Lung (tissue), 12 donors: ENCODE measurements around the gene CPN1. TPM values are rescaled to one million over a fixed set of nuclear protein-coding genes. Genes with fewer than 3 reads are reported as not detected.

Source experiments
- ATAC-seq: fragments of 200-7000 bp; cut with Tn5 transposase; one replicate; pipeline ENCODE4 v1.9.1; 2020; ENCODE audit warnings: moderate number of reproducible peaks; ENCODE audit not compliant: insufficient read depth, low FRiP score
- DNase-seq, 3 donors: peaks; one replicate each; pipeline ENCODE4 v3.0.0-alpha.2; 2013 to 2017
- H3K27ac ChIP-seq, 2 donors: one replicate each; pipeline ENCODE4 v1.5.1; 2013; ENCODE audit warnings: mild to moderate bottlenecking in 2 of 2, moderate library complexity in 2 of 2, control low read depth in 1 of 2, inconsistent platforms in 1 of 2, low read depth in 1 of 2, low read length in 1 of 2
- H3K27me3 ChIP-seq, 3 donors: one replicate each; pipeline ENCODE4 v1.5.1; 2013; ENCODE audit warnings: low read length in 2 of 3; ENCODE audit not compliant: control insufficient read depth in 3 of 3, insufficient read depth in 3 of 3
- H3K36me3 ChIP-seq, 4 donors: one replicate each; pipeline ENCODE4 v1.5.1; 2013; ENCODE audit warnings: low read length in 4 of 4, mild to moderate bottlenecking in 1 of 4, moderate library complexity in 1 of 4; ENCODE audit not compliant: control insufficient read depth in 4 of 4, insufficient read depth in 4 of 4
- H3K4me1 ChIP-seq, 5 donors: one replicate each; pipeline ENCODE4 v1.5.1; 2013; ENCODE audit warnings: low read length in 5 of 5, mild to moderate bottlenecking in 2 of 5, moderate library complexity in 1 of 5; ENCODE audit not compliant: control insufficient read depth in 5 of 5, insufficient read depth in 5 of 5
- H3K4me3 ChIP-seq: one replicate; pipeline ENCODE4 v1.5.1; 2013; ENCODE audit warnings: mild to moderate bottlenecking, control low read depth, moderate library complexity
- H3K9ac ChIP-seq, 2 donors: one replicate each; pipeline ENCODE4 v1.5.1; 2013; ENCODE audit warnings: low read length in 2 of 2, control low read depth in 1 of 2; ENCODE audit not compliant: insufficient read depth in 1 of 2
- H3K9me3 ChIP-seq, 4 donors: one replicate each; pipeline ENCODE4 v1.5.1; 2013; ENCODE audit warnings: low read length in 3 of 4, mild to moderate bottlenecking in 1 of 4, moderate library complexity in 1 of 4; ENCODE audit not compliant: control insufficient read depth in 4 of 4, insufficient read depth in 3 of 4
- WGBS, 2 donors: extraction: QIAGEN DNeasy Blood & Tissue Kit; methylation state at CpG; one replicate each; pipeline ENCODE4 v1.1.7; 2013; 5-methylcytosine and 5-hydroxymethylcytosine counted together
- polyA plus RNA-seq, 2 donors: library from polyadenylated mRNA; stranded (reverse); fragments of 200-250 nt; gene quantifications; one replicate each; pipeline ENCODE4 v1.2.1, GENCODE V29; 2013
- total RNA-seq, 2 donors: library from RNA; depleted of rRNA in 1 of 2; stranded (reverse); fragments of >200 nt in 1 of 2; gene quantifications; one replicate each; pipeline ENCODE4 v1.2.1, GENCODE V29; 2014 to 2021
- TF ChIP-seq, protein P1 (sequence below): IDR thresholded peaks from 2 replicates; pipeline ENCODE4 v1.5.1; 2012; ENCODE audit warnings: mild to moderate bottlenecking; ENCODE audit errors: control extremely low read depth, extremely low read depth
- donor health status: control.
- donor health status: control.
- donor health status: Bipolar disorder and iron deficiency.
- donor health status: healthy.
- donor health status: DM: yes; HTN: yes; CAD: no.

Gene CPN1
- total and polyA plus RNA-seq, 4 donors: not detected

DNA sequence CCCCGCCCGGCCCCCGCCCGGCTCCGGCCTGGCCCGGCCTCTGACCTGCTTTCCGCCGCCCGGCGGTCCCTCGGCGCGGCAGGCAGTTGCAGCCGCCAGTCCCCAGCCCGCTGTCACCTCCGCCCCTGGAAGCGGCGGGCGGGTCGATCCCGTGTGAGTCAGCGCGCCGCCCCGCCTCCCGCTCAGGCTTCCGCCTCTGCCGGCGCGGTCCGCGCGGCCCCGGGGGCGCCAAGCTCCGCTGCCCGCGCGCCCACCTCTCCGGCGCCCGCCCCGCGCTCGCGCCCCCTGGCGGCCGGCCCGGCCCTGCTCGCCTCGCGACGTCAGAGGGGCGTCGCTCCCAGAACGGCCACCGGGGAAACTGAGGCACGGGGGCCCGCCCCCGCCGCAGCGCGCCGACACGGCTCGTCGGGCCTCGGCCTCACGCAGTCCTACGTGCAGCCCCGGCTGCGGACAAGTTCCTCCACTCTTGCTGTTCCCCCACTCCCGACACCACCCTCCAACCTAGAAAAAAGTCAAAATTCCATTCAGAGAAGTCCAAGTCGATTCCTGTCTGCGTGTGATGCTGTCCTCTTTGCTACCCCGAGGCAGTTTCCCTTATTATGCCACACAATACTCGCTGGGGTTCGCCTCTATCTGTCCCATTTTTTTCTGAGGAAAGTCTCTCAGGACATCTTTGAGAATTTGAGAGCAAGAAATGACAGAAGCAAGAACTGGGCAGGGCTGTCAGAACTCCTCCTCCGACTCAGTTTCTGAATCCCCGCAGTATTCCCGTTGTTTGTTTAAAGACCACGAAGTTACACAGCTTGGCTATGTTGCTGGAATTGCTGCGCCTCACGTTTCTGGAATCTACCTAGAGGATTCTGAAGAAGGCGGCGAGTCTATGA is 71.6 kb downstream of the CPN1 start, which contains the start of gene DNMBP:
Gene DNMBP, minus strand, starts transcription at position 155 of the 884 bp plus-strand sequence. CDS start 37,823 bp downstream, outside the sequence.
- peak within 1 kb of the TSS; percentile 91 to 95 for H3K27ac ChIP-seq
- TF ChIP-seq, protein P1, sequence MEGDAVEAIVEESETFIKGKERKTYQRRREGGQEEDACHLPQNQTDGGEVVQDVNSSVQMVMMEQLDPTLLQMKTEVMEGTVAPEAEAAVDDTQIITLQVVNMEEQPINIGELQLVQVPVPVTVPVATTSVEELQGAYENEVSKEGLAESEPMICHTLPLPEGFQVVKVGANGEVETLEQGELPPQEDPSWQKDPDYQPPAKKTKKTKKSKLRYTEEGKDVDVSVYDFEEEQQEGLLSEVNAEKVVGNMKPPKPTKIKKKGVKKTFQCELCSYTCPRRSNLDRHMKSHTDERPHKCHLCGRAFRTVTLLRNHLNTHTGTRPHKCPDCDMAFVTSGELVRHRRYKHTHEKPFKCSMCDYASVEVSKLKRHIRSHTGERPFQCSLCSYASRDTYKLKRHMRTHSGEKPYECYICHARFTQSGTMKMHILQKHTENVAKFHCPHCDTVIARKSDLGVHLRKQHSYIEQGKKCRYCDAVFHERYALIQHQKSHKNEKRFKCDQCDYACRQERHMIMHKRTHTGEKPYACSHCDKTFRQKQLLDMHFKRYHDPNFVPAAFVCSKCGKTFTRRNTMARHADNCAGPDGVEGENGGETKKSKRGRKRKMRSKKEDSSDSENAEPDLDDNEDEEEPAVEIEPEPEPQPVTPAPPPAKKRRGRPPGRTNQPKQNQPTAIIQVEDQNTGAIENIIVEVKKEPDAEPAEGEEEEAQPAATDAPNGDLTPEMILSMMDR: peak; percentile 43
- 3 to 6% methylated on average over 48 to 86 of the region's 86 CpGs for WGBS, 2 donors

GRCh38 chr10:100009283-100009792 is 72.3 kb downstream of the CPN1 start:
- H3K4me1 ChIP-seq: peaks cover 8 to 31% (median 18%) of the 10 kb centered on the region in 5 donors
- no peaks in the 10 kb centered on the region for H3K36me3 ChIP-seq
- H3K27me3 ChIP-seq: no peaks in the 10 kb centered on the region
- H3K9me3 ChIP-seq: no peaks in the 10 kb centered on the region
- peak overlapping the region; percentile 88 for H3K4me3 ChIP-seq
- TF ChIP-seq, protein P1: peak; percentile 42
- ATAC-seq (peak; percentile 53), DNase-seq (peak in 2 of 3 donors; percentile 69 to 79)
- 0 to 1% methylated on average over 28 to 45 of the region's 45 CpGs for WGBS, 2 donors
- H3K27ac ChIP-seq: peak overlapping the region; percentile 91 to 95
- H3K9ac ChIP-seq: peak overlapping the region; percentile 0 to 85

More for the DNA sequence above, 71.6 kb downstream of the CPN1 start, which contains the start of gene DNMBP:
- H3K9me3 ChIP-seq: no peaks in the 10 kb centered on the region
- DNase-seq (peak; percentile 88 to 95 (median 91)), ATAC-seq (peak; percentile 86)
- H3K4me1 ChIP-seq: peaks cover 8 to 31% (median 16%) of the 10 kb centered on the region in 5 donors
- H3K36me3 ChIP-seq: no peaks in the 10 kb centered on the region
- H3K27me3 ChIP-seq: no peaks in the 10 kb centered on the region
- H3K4me3 ChIP-seq: peak within 1 kb of the TSS; percentile 88
- H3K9ac ChIP-seq: peak within 1 kb of the TSS; percentile 0 to 93

DNA sequence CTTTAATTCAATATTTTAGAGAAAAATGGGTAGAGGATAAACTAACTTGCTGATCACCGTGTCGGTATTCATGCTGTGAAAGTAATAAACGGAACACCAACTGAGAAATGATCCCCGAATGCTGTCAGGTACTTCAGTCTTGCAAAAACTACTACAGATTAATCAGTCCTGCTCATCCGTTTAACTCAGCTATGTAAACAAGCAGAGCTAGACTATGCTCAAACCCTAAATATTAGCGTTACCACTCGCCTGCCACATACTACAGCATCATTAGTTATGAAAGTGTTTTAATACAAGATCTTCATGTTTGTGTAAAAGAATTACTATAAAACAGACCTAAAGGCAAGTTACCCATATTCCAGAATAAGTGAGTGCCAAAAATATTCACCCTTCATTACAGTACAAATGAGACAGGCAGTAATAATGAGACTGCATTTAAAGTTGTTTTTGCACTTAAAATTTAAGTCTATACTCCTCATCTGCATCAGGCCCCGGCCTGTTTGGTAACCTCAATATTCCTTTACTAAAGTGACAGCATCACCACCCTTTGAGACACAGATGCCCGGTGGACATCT is 72.9 kb downstream of the CPN1 start:
- H3K27me3 ChIP-seq: no peaks in the 10 kb centered on the region
- DNase-seq (no peak), ATAC-seq (no peak)
- WGBS, 2 donors: 32 to 48% methylated on average over 9 of the region's 9 CpGs
- peak overlapping the region; percentile 88 for H3K4me3 ChIP-seq
- H3K9me3 ChIP-seq: no peaks in the 10 kb centered on the region
- TF ChIP-seq, protein P1: no peak
- peak overlapping the region; percentile 0 to 85 for H3K9ac ChIP-seq
- peaks cover 8 to 31% (median 18%) of the 10 kb centered on the region in 5 donors for H3K4me1 ChIP-seq
- no peaks in the 10 kb centered on the region for H3K36me3 ChIP-seq
- H3K27ac ChIP-seq: peak overlapping the region; percentile 91 to 95
